K562 (cell line): ENCODE measurements around the gene JAM2. TPM values are rescaled to one million over a fixed set of nuclear protein-coding genes. Genes with fewer than 3 reads are reported as not detected.

Source experiments
- BRD4 ChIP-seq: fragments of 200-600 bp; sonication (generic); IDR thresholded peaks from 2 replicates; pipeline ENCODE4 v1.6.1; 2017; ENCODE audit warnings: inconsistent platforms
- CBFA2T3 ChIP-seq: fragments of 450-650 bp; IDR thresholded peaks from 2 replicates; pipeline ENCODE4 v1.6.1; 2017
- CHCHD3 ChIP-seq: fragments of 250-450 bp; sonication (Bioruptor Pico); IDR thresholded peaks from 2 replicates; pipeline ENCODE4 v2.1.2; 2022; ENCODE audit warnings: mild to moderate bottlenecking
- ETV5 ChIP-seq: sonication (generic); formaldehyde crosslinking; IDR thresholded peaks from 2 replicates; pipeline ENCODE4 v1.4.0; 2020; ENCODE audit warnings: low read depth, mild to moderate bottlenecking, missing genetic modification reagents
- FOXM1 ChIP-seq, 2 experiments: fragments of 450-650 bp in 1 of 2; sonication (generic) in 1 of 2; formaldehyde crosslinking in 1 of 2; IDR thresholded peaks; 2 replicates each; pipeline versions ENCODE4 v1.6.1 to v1.9.0; 2017 to 2022; ENCODE audit warnings: low read depth in 2 of 2, mild to moderate bottlenecking in 2 of 2, missing genetic modification reagents in 1 of 2, moderate library complexity in 1 of 2
- JUNB ChIP-seq: fragments of 450-650 bp; formaldehyde crosslinking; conservative IDR thresholded peaks from 2 replicates; pipeline ENCODE4 v1.4.0; 2020; ENCODE audit warnings: mild to moderate bottlenecking
- OTX1 ChIP-seq: fragments of 450-650 bp; formaldehyde crosslinking; IDR thresholded peaks from 2 replicates; pipeline ENCODE4 v1.4.0; 2022; ENCODE audit warnings: mild to moderate bottlenecking
- PYGO2 ChIP-seq: fragments of 450-650 bp; IDR thresholded peaks from 2 replicates; pipeline ENCODE4 v1.6.1; 2016; ENCODE audit warnings: mild to moderate bottlenecking, missing genetic modification characterization, moderate library complexity, missing compliant biosample characterization
- RBM14 ChIP-seq: fragments of 200-400 bp; formaldehyde crosslinking; IDR thresholded peaks from 2 replicates; pipeline ENCODE4 v1.6.1; 2018; ENCODE audit warnings: low read depth, mild to moderate bottlenecking, low read length, moderate library complexity, borderline replicate concordance; ENCODE audit not compliant: insufficient read depth
- RBM34 ChIP-seq: fragments of 200-400 bp; formaldehyde crosslinking; IDR thresholded peaks from 2 replicates; pipeline ENCODE4 v1.6.1; 2018; ENCODE audit warnings: low read length, borderline replicate concordance; ENCODE audit not compliant: insufficient read depth
- ZNF217 ChIP-seq: sonication (generic); formaldehyde crosslinking; IDR thresholded peaks from 2 replicates; pipeline ENCODE4 v1.8.0; 2022; ENCODE audit warnings: mild to moderate bottlenecking, missing genetic modification reagents
- polyA plus RNA-seq, 8 experiments: library from polyadenylated mRNA; depleted of rRNA in 4 of 8; stranded (reverse) in 5 of 8; unstranded in 3 of 8; fragments of >200 nt; fragmentation: Nextera tagmentation in 2 of 8; fragmentation: Illumina TruSeq in 1 of 8; extraction: Ambion mirVana in 2 of 8; extraction: Trizol in 1 of 8; gene quantifications; 2 replicates each; pipeline versions ENCODE4 v1.2.1 to v1.2.3, GENCODE V29; 2011 to 2014; ENCODE audit warnings: inconsistent platforms in 1 of 8, missing spikeins in 1 of 8
- total RNA-seq, 7 experiments: library from RNA; depleted of rRNA in 6 of 7; stranded (reverse); fragments of >200 nt in 6 of 7; fragmentation: Illumina TruSeq in 2 of 7; extraction: Trizol in 2 of 7; gene quantifications; 2 replicates each; pipeline versions ENCODE4 v1.2.1 to v1.2.3, GENCODE V29; 2011 to 2021; ENCODE audit warnings: low replicate concordance in 1 of 7
- TF ChIP-seq, protein P1 (sequence below), 2 experiments: IDR thresholded peaks; 2 replicates each; pipeline ENCODE4 v1.6.1; 2011; ENCODE audit warnings: borderline replicate concordance in 1 of 2, control low read depth in 1 of 2, low read depth in 1 of 2, low read length in 1 of 2, mild to moderate bottlenecking in 1 of 2, mixed read lengths in 1 of 2, moderate library complexity in 1 of 2; ENCODE audit not compliant: insufficient read depth in 1 of 2, insufficient read length in 1 of 2, poor library complexity in 1 of 2, severe bottlenecking in 1 of 2; ENCODE audit errors: extremely low read depth in 1 of 2
- TF ChIP-seq, protein P2 (sequence below): fragments of 250-450 bp; sonication (Bioruptor Pico); IDR thresholded peaks from 2 replicates; pipeline ENCODE4 v1.4.0; 2020; ENCODE audit warnings: mild to moderate bottlenecking
- TF ChIP-seq, protein P3 (sequence below): sonication (generic); formaldehyde crosslinking; IDR thresholded peaks from 2 replicates; pipeline ENCODE4 v1.4.0; 2020; ENCODE audit warnings: mild to moderate bottlenecking, missing genetic modification reagents
- TF ChIP-seq, protein P4 (sequence below): fragments of 450-650 bp; IDR thresholded peaks from 2 replicates; pipeline ENCODE4 v1.6.1; 2017; ENCODE audit warnings: mild to moderate bottlenecking, moderate library complexity
- TF ChIP-seq, protein P5 (sequence below): fragments of 450-650 bp; IDR thresholded peaks from 2 replicates; pipeline ENCODE4 v1.6.1; 2016; ENCODE audit warnings: antibody characterized with exemption
- TF ChIP-seq, protein P6 (sequence below), 2 experiments: fragments of 450-650 bp in 1 of 2; sonication (generic) in 1 of 2; formaldehyde crosslinking; conservative IDR thresholded peaks; 2 replicates each; pipeline versions ENCODE4 v1.4.0 to v1.8.1; 2020 to 2022; ENCODE audit warnings: mild to moderate bottlenecking in 1 of 2, missing genetic modification reagents in 1 of 2

JAM2 gene
- total and polyA plus RNA-seq, 9 of the 15 experiments (the other 6 are each of a cell fraction or from before 2014, with no cell fraction given) = 0.03 to 0.08 (median 0.07) TPM; not detected in 6

DNA sequence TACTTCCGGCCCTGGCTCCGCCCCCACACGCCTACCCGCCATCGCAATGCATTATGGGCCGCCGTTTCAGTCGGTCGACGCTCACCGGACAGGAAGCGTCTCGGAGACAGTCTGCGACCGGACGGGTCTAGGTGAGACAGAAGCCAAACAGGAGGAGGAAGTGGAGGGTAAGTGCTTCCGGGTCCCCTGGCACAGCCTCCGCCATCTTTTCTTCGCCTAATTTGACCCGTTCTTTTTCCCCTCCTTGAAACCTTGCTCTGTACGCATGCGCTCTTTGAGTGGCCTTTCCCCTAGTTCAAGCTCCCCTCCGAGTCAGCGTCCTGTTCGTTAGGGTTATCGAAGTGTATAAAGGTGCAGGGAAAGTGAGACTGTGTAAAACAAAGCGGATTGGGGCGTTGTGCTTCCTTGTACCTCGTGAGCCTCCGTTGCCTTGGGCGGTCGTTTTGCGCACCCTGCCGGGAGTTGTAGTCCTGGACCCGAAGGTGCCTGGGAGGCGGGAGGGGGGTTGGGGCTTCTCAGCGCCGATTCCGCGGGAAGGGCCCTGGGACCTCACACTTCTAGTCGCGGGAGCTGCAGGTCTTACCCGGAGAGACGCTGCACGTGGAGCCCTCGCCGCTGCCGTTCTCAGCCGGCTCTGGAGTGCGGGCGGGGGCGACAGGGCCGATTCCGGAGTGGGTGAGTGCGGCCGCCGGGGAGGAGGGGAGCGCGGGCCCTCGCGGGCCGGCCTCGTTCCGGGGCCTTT, 96.0 kb downstream of the JAM2 start, which contains the start of the genes ATP5PF and GABPA (continued):
- TF ChIP-seq PYGO2 (tag) = 0 out of 2 replicates have a peak, but pooled peaks have one; percentile 51
- 0 out of 2 replicates have a peak, but pooled peaks have one; percentile 2 for TF ChIP-seq CBFA2T3
- TF ChIP-seq, protein P1, sequence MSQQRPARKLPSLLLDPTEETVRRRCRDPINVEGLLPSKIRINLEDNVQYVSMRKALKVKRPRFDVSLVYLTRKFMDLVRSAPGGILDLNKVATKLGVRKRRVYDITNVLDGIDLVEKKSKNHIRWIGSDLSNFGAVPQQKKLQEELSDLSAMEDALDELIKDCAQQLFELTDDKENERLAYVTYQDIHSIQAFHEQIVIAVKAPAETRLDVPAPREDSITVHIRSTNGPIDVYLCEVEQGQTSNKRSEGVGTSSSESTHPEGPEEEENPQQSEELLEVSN (IDR thresholded peaks at IDR 0.05; ENCODE audit: borderline replicate concordance in 1 of 2, extremely low read depth in 1 of 2, insufficient read depth in 1 of 2, insufficient read length in 1 of 2, low read depth in 1 of 2, low read length in 1 of 2, poor library complexity in 1 of 2, severe bottlenecking in 1 of 2) = peak; percentile 71 to 72
- TF ChIP-seq, protein P2, sequence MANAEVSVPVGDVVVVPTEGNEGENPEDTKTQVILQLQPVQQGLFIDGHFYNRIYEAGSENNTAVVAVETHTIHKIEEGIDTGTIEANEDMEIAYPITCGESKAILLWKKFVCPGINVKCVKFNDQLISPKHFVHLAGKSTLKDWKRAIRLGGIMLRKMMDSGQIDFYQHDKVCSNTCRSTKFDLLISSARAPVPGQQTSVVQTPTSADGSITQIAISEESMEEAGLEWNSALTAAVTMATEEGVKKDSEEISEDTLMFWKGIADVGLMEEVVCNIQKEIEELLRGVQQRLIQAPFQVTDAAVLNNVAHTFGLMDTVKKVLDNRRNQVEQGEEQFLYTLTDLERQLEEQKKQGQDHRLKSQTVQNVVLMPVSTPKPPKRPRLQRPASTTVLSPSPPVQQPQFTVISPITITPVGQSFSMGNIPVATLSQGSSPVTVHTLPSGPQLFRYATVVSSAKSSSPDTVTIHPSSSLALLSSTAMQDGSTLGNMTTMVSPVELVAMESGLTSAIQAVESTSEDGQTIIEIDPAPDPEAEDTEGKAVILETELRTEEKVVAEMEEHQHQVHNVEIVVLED (CRISPR knock-in tag) = peak; percentile 55
- TF ChIP-seq, protein P3, sequence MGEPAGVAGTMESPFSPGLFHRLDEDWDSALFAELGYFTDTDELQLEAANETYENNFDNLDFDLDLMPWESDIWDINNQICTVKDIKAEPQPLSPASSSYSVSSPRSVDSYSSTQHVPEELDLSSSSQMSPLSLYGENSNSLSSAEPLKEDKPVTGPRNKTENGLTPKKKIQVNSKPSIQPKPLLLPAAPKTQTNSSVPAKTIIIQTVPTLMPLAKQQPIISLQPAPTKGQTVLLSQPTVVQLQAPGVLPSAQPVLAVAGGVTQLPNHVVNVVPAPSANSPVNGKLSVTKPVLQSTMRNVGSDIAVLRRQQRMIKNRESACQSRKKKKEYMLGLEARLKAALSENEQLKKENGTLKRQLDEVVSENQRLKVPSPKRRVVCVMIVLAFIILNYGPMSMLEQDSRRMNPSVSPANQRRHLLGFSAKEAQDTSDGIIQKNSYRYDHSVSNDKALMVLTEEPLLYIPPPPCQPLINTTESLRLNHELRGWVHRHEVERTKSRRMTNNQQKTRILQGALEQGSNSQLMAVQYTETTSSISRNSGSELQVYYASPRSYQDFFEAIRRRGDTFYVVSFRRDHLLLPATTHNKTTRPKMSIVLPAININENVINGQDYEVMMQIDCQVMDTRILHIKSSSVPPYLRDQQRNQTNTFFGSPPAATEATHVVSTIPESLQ (CRISPR knock-in tag) = no peak; the same call in 1 of the 2 replicates
- 0 out of 2 replicates have a peak, but pooled peaks have one; percentile 43 for TF ChIP-seq RBM14
- TF ChIP-seq CHCHD3 (CRISPR knock-in tag) = no peak
- peak; percentile 88 for TF ChIP-seq BRD4
- TF ChIP-seq JUNB (CRISPR knock-in tag) = no peak
- TF ChIP-seq, protein P4, sequence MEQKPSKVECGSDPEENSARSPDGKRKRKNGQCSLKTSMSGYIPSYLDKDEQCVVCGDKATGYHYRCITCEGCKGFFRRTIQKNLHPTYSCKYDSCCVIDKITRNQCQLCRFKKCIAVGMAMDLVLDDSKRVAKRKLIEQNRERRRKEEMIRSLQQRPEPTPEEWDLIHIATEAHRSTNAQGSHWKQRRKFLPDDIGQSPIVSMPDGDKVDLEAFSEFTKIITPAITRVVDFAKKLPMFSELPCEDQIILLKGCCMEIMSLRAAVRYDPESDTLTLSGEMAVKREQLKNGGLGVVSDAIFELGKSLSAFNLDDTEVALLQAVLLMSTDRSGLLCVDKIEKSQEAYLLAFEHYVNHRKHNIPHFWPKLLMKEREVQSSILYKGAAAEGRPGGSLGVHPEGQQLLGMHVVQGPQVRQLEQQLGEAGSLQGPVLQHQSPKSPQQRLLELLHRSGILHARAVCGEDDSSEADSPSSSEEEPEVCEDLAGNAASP = no peak
- TF ChIP-seq, protein P5, sequence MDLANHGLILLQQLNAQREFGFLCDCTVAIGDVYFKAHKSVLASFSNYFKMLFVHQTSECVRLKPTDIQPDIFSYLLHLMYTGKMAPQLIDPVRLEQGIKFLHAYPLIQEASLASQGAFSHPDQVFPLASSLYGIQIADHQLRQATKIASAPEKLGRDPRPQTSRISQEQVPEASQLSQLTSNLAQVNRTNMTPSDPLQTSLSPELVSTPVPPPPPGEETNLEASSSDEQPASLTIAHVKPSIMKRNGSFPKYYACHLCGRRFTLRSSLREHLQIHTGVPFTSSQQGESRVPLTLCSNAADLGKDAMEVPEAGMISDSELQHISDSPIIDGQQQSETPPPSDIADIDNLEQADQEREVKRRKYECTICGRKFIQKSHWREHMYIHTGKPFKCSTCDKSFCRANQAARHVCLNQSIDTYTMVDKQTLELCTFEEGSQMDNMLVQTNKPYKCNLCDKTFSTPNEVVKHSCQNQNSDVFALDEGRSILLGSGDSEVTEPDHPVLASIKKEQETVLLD = peak; percentile 87
- TF ChIP-seq OTX1 = 0 out of 2 replicates have a peak, but pooled peaks have one; percentile 6
- TF ChIP-seq ETV5 (CRISPR knock-in tag) = peak; percentile 97
- no peak for TF ChIP-seq ZNF217 (CRISPR knock-in tag)
- no peak for TF ChIP-seq RBM34
- no peak for TF ChIP-seq FOXM1 (IDR thresholded peaks at IDR 0.05; ENCODE audit: low read depth)
- TF ChIP-seq FOXM1 (CRISPR knock-in tag; IDR thresholded peaks at IDR 0.05; ENCODE audit: low read depth) = peak; percentile 17
- TF ChIP-seq, protein P6, sequence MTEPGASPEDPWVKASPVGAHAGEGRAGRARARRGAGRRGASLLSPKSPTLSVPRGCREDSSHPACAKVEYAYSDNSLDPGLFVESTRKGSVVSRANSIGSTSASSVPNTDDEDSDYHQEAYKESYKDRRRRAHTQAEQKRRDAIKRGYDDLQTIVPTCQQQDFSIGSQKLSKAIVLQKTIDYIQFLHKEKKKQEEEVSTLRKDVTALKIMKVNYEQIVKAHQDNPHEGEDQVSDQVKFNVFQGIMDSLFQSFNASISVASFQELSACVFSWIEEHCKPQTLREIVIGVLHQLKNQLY (CRISPR knock-in tag; conservative IDR thresholded peaks at IDR 0.05) = 0 out of 4 replicates have a peak, but pooled peaks of 1 of the 2 experiments have one; percentile 60
